ES-I3 (cell line): ENCODE results near the gene MROH8.

ENCODE experiments used
- H3K36me3 ChIP-seq: 2 replicates; pipeline ENCODE4 v1.6.1; 2013; ENCODE audit warnings: mild to moderate bottlenecking, low read length, control low read depth, moderate library complexity; ENCODE audit not compliant: insufficient read depth
- H3K4me1 ChIP-seq: 2 replicates; pipeline ENCODE4 v1.6.1; 2013; ENCODE audit warnings: mild to moderate bottlenecking, control low read depth, low read length; ENCODE audit not compliant: insufficient read depth
- H3K9ac ChIP-seq: 2 replicates; pipeline ENCODE4 v1.6.1; 2013; ENCODE audit warnings: low read depth, mild to moderate bottlenecking, low read length, moderate library complexity
- H3K9me3 ChIP-seq: 2 replicates; pipeline ENCODE4 v1.6.1; 2013; ENCODE audit warnings: mild to moderate bottlenecking, low read length, moderate library complexity; ENCODE audit not compliant: control insufficient read depth, insufficient read depth

MROH8 gene

GRCh38 chr20:37066168-37066567 is 113.2 kb downstream of the MROH8 start:
- Histone ChIP-seq H3K36me3 (peaks cover 5% of the 10 kb centered on the region; the same call in 1 of the 2 replicates), H3K9me3 (no peaks in the 10 kb centered on the region), H3K9ac (no peak overlapping the region), H3K4me1 (no peaks in the 10 kb centered on the region)

GRCh38 chr20:37055276-37055675 is 124.1 kb downstream of the MROH8 start:
- H3K9ac ChIP-seq: no peak overlapping the region
- H3K9me3 ChIP-seq: no peaks in the 10 kb centered on the region
- peaks cover 12% of the 10 kb centered on the region for H3K36me3 ChIP-seq

GRCh38 chr20:37053230-37053950 is 126.0 kb downstream of the MROH8 start:
- Histone ChIP-seq H3K9ac (no peak overlapping the region), H3K9me3 (no peaks in the 10 kb centered on the region), H3K36me3 (peaks cover 12% of the 10 kb centered on the region), H3K4me1 (no peaks in the 10 kb centered on the region)

More at GRCh38 chr20:37055276-37055675, 124.1 kb downstream of the MROH8 start:
- H3K4me1 ChIP-seq: no peaks in the 10 kb centered on the region
